ENCODE data around the gene TPD52L1.

Gene TPD52L1

GRCh38 chr6:125183391-125183790 is 29.8 kb downstream of the TPD52L1 start:
- no peak for DNase-seq

GRCh38 chr6:125188037-125188436 is 34.5 kb downstream of the TPD52L1 start:
- DNase-seq = no peak

- DNase-seq = no peak
Measured at GRCh38 chr6:125188594-125189203, 35.1 kb downstream of the TPD52L1 start.

- DNase-seq = no peak
Measured at GRCh38 chr6:125189494-125189893, 35.9 kb downstream of the TPD52L1 start.

- no peak for DNase-seq
Measured at GRCh38 chr6:125190667-125191066, 37.1 kb downstream of the TPD52L1 start.

GRCh38 chr6:125191916-125192609 is 38.5 kb downstream of the TPD52L1 start:
- peak; percentile 16 for DNase-seq

- DNase-seq = no peak
Measured at GRCh38 chr6:125192610-125192930, 39.0 kb downstream of the TPD52L1 start.

- DNase-seq = no peak
Measured at GRCh38 chr6:125193208-125193607, 39.6 kb downstream of the TPD52L1 start.

GRCh38 chr6:125194941-125195340 is 41.4 kb downstream of the TPD52L1 start:
- no peak for DNase-seq

GRCh38 chr6:125195526-125195925 is 42.0 kb downstream of the TPD52L1 start:
- no peak for DNase-seq

GRCh38 chr6:125196613-125197012 is 43.0 kb downstream of the TPD52L1 start:
- DNase-seq = no peak

GRCh38 chr6:125197795-125198269 is 44.3 kb downstream of the TPD52L1 start:
- DNase-seq = peak; percentile 23

GRCh38 chr6:125198398-125198937 is 44.9 kb downstream of the TPD52L1 start:
- no peak for DNase-seq

- DNase-seq = no peak
Measured at GRCh38 chr6:125200941-125201340, 47.4 kb downstream of the TPD52L1 start.

GRCh38 chr6:125201961-125202729 is 48.6 kb downstream of the TPD52L1 start:
- DNase-seq = no peak

GRCh38 chr6:125203395-125203794 is 49.8 kb downstream of the TPD52L1 start:
- no peak for DNase-seq

- DNase-seq = no peak
Measured at GRCh38 chr6:125205931-125206330, 52.4 kb downstream of the TPD52L1 start.

GRCh38 chr6:125206389-125206788 is 52.8 kb downstream of the TPD52L1 start:
- DNase-seq = no peak

GRCh38 chr6:125207956-125208355 is 54.4 kb downstream of the TPD52L1 start:
- DNase-seq = no peak

- DNase-seq = no peak
Measured at GRCh38 chr6:125208625-125209249, 55.2 kb downstream of the TPD52L1 start.

- DNase-seq = no peak
Measured at GRCh38 chr6:125210667-125211066, 57.1 kb downstream of the TPD52L1 start.

GRCh38 chr6:125211352-125211751 is 57.8 kb downstream of the TPD52L1 start:
- no peak for DNase-seq

GRCh38 chr6:125212377-125212776 is 58.8 kb downstream of the TPD52L1 start:
- DNase-seq = no peak
